NCI-H226 (cell line): ENCODE results near the gene CNKSR1.
A peak's percentile ranks its signal among the peaks of the same experiment; 100 is the strongest.

Experiments
- DNase-seq: peaks from one replicate; pipeline ENCODE4 v3.0.0-alpha.2; 2015

Gene CNKSR1

GRCh38 chr1:26177182-26177684 lies at the start of gene CNKSR1:
Gene CNKSR1, plus strand, starts transcription at chr1:26177491. Its CDS starts 57 bp downstream, at chr1:26177548.
- DNase-seq, result no peak

- DNase-seq, result no peak
Measured at GRCh38 chr1:26129778-26130177, 47.5 kb upstream of the CNKSR1 start.

GRCh38 chr1:26130695-26131094 lies 46.6 kb upstream of the CNKSR1 start:
- DNase-seq, result no peak

- DNase-seq, result no peak
Measured at GRCh38 chr1:26132128-26132833, 45.0 kb upstream of the CNKSR1 start.

- no peak for DNase-seq
Measured at GRCh38 chr1:26132834-26133167, 44.5 kb upstream of the CNKSR1 start.

GRCh38 chr1:26134466-26134865 lies 42.8 kb upstream of the CNKSR1 start:
- DNase-seq, result no peak

GRCh38 chr1:26138974-26139558 lies 38.2 kb upstream of the CNKSR1 start:
- no peak for DNase-seq

- no peak for DNase-seq
Measured at GRCh38 chr1:26142159-26142558, 35.1 kb upstream of the CNKSR1 start.

GRCh38 chr1:26145041-26145959 lies 32.0 kb upstream of the CNKSR1 start:
- peak; percentile 59 for DNase-seq

- no peak for DNase-seq
Measured at GRCh38 chr1:26145960-26146294, 31.4 kb upstream of the CNKSR1 start.

- DNase-seq, result no peak
Measured at GRCh38 chr1:26148887-26149286, 28.4 kb upstream of the CNKSR1 start.

- no peak for DNase-seq
Measured at GRCh38 chr1:26153966-26154532, 23.2 kb upstream of the CNKSR1 start.

GRCh38 chr1:26154750-26155149 lies 22.5 kb upstream of the CNKSR1 start:
- DNase-seq, result no peak

GRCh38 chr1:26155370-26156284 lies 21.7 kb upstream of the CNKSR1 start:
- DNase-seq, result no peak

- no peak for DNase-seq
Measured at GRCh38 chr1:26156285-26157038, 20.8 kb upstream of the CNKSR1 start.

- DNase-seq, result no peak
Measured at GRCh38 chr1:26158271-26158907, 18.9 kb upstream of the CNKSR1 start.

GRCh38 chr1:26158908-26159742 lies 18.2 kb upstream of the CNKSR1 start, which contains the start of gene FAM110D:
Gene FAM110D, plus strand, starts transcription at chr1:26159079. Its CDS starts 2,213 bp downstream, at chr1:26161292.
- DNase-seq, result no peak

GRCh38 chr1:26159743-26160039 lies 17.6 kb upstream of the CNKSR1 start:
- DNase-seq, result no peak

- DNase-seq, result no peak
Measured at GRCh38 chr1:26160527-26161414, 16.5 kb upstream of the CNKSR1 start.
